Measurements from ENCODE around the gene DHX34. TPM values are rescaled to one million over a fixed set of nuclear protein-coding genes. Genes with fewer than 3 reads are reported as not detected.

DHX34 gene
- total RNA-seq, 1 experiment from 2014 or later: 38.2 TPM

DNA sequence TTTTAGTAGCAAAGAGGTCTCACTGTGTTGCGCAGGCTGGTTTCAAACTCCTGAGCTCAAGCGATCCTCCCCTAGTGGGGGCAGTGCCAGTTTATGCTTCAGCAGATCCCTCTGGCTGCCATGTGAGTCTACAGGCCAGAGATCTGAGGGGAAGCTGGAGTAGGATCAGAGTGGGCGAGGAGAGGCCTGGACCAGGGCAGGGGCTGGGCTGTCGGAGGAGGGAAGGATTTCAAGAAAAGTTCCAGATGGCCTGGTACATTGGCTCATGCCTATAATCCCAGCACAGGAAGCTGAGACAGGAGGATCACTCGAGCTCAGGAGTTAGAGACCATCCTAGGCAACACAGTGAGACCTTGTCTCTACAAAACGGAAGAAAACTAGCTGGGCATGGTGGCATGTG is 9.8 kb downstream of the DHX34 start:
- TF ChIP-seq, protein P1, sequence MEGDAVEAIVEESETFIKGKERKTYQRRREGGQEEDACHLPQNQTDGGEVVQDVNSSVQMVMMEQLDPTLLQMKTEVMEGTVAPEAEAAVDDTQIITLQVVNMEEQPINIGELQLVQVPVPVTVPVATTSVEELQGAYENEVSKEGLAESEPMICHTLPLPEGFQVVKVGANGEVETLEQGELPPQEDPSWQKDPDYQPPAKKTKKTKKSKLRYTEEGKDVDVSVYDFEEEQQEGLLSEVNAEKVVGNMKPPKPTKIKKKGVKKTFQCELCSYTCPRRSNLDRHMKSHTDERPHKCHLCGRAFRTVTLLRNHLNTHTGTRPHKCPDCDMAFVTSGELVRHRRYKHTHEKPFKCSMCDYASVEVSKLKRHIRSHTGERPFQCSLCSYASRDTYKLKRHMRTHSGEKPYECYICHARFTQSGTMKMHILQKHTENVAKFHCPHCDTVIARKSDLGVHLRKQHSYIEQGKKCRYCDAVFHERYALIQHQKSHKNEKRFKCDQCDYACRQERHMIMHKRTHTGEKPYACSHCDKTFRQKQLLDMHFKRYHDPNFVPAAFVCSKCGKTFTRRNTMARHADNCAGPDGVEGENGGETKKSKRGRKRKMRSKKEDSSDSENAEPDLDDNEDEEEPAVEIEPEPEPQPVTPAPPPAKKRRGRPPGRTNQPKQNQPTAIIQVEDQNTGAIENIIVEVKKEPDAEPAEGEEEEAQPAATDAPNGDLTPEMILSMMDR (conservative IDR thresholded peaks at IDR 0.05): no peak
- no peak overlapping the region for H2AFZ ChIP-seq (ENCODE audit: low read length)
- H3K36me3 Mint-ChIP-seq (ENCODE audit: insufficient read depth in 1 of 3, low read depth in 3 of 3): peaks cover 75 to 94% (median 93%) of the 10 kb centered on the region in 3 experiments

More for the DNA sequence above, 9.8 kb downstream of the DHX34 start:
- Mint-ChIP-seq H3K9me3 (no peaks in the 10 kb centered on the region), H3K4me1 (no peaks in the 10 kb centered on the region), H3K4me3 (no peak overlapping the region), H3K27ac (0 out of 7 replicates have a peak overlapping the region, but pooled peaks of 1 of the 3 experiments have one; percentile 44), H3K27me3 (ENCODE audit: low read depth) (no peaks in the 10 kb centered on the region)
- no peak overlapping the region for H3K4ac ChIP-seq (ENCODE audit: low read depth, low read length)
- H4K8ac ChIP-seq (replicated peaks; ENCODE audit: insufficient read length, low read depth, low read length): no peak overlapping the region
- H3T11ph ChIP-seq (ENCODE audit: low read length): no peak overlapping the region
- H3K18ac ChIP-seq (ENCODE audit: insufficient read length, low read depth, low read length): no peak overlapping the region
- no peak overlapping the region for H2BK20ac ChIP-seq (ENCODE audit: low read depth, low read length, poor library complexity, severe bottlenecking)
- H4K5ac ChIP-seq (ENCODE audit: insufficient read length, low read depth, low read length): no peak overlapping the region
- no peak overlapping the region for H3K23ac ChIP-seq (ENCODE audit: insufficient read length, low read depth, low read length)
- H2BK120ac ChIP-seq (ENCODE audit: low read depth, low read length, poor library complexity, severe bottlenecking): no peak overlapping the region
- no peak overlapping the region for H3K27ac ChIP-seq (ENCODE audit: insufficient read length, low read depth, low read length)
- H3K27me3 ChIP-seq (ENCODE audit: insufficient read depth, low read length): no peaks in the 10 kb centered on the region
- no peaks in the 10 kb centered on the region for H3K9me3 ChIP-seq (ENCODE audit: control insufficient read depth, low read depth, low read length)
- no peaks in the 10 kb centered on the region for H4K20me1 ChIP-seq (ENCODE audit: control insufficient read depth, insufficient read depth, insufficient read length)
- no peak overlapping the region for H2BK12ac ChIP-seq (ENCODE audit: insufficient read length, low read depth, low read length)
- no peaks in the 10 kb centered on the region for H3K23me2 ChIP-seq (ENCODE audit: insufficient read length, low read depth, low read length, poor library complexity, severe bottlenecking)
- H3K4me1 ChIP-seq (ENCODE audit: insufficient read depth, low read length): no peaks in the 10 kb centered on the region
- no peak overlapping the region for H2AK5ac ChIP-seq (ENCODE audit: insufficient read length, low read length)
- DNase-seq: no peak
- H4K91ac ChIP-seq (ENCODE audit: insufficient read length, low read depth, low read length): no peak overlapping the region
- no peak overlapping the region for H3K56ac ChIP-seq (ENCODE audit: insufficient read length, low read depth, low read length)
- H3K4me2 ChIP-seq (ENCODE audit: insufficient read depth, insufficient read length, low read length): no peak overlapping the region
- H2BK5ac ChIP-seq (ENCODE audit: insufficient read length, low read length): no peak overlapping the region
- no CpG with 5 or more reads among the region's 6 CpGs for WGBS (ENCODE audit: extremely low coverage, insufficient read length, low lambda C conversion rate)
- H3K14ac ChIP-seq (ENCODE audit: insufficient read depth, low read length): no peak overlapping the region
- H3K9ac ChIP-seq (ENCODE audit: extremely low read depth, insufficient read length, low read length): no peak overlapping the region
- no peaks in the 10 kb centered on the region for H3K79me2 ChIP-seq (ENCODE audit: insufficient read depth, low read length)
- no peak overlapping the region for H2BK15ac ChIP-seq (ENCODE audit: low read depth, low read length)
- H3K79me1 ChIP-seq (ENCODE audit: insufficient read depth, low read depth, low read length, poor library complexity, severe bottlenecking): no peaks in the 10 kb centered on the region
